K562 (cell line): Measurements from ENCODE around the gene WNT2. TPM values are rescaled to one million over a fixed set of nuclear protein-coding genes. Genes with fewer than 3 reads are reported as not detected.
A peak's percentile ranks its signal among the peaks of the same experiment; 100 is the strongest.

Source experiments
- ATAC-seq: fragments of 200-7000 bp; cut with Tn5 transposase; 3 replicates; pipeline ENCODE4 v1.9.1; 2020; ENCODE audit warnings: moderate library complexity
- BruUV-seq: library from RNA; stranded (reverse); fragments of 400-500 nt; replicated peaks from 2 replicates; lab custom pipeline; 2021; lab: Mats Ljungman, UMichigan
- CTCF ChIA-PET: fragments of 300-600 bp; formaldehyde crosslinking; extraction: SDS; loops from one replicate; lab custom pipeline; 2021; ENCODE audit warnings: low intra/inter-chr PET ratio; lab: Yijun Ruan, JAX
- POLR2A ChIA-PET: fragments of 300-600, 350-650 bp; sonication (Branson Sonifier 250); formaldehyde crosslinking; extraction: SDS; loops from one replicate; lab custom pipeline; 2021; ENCODE audit warnings: antibody characterized with exemption, inconsistent platforms; lab: Yijun Ruan, JAX
- DNase-seq, 4 experiments: peaks; one replicate each; pipeline versions ENCODE4 v3.0.0 to v3.0.0-alpha.2; 2011 to 2018; ENCODE audit warnings: low spot score in 3 of 4, mixed read lengths in 3 of 4; ENCODE audit errors: extremely low read depth in 1 of 4
- FAIRE-seq: peaks from 2 replicates; lab custom pipeline; 2011; peaks lifted over from hg19 to GRCh38; lab: Jason Lieb, UNC
- H2AFZ ChIP-seq: 2 replicates; pipeline ENCODE4 v1.6.0; 2011; ENCODE audit warnings: low read depth, low read length, control low read depth, inconsistent platforms
- H3K27ac ChIP-seq: fragments of 200-600 bp; 3 replicates; pipeline ENCODE4 v1.8.0; 2011; ENCODE audit warnings: low read depth, mild to moderate bottlenecking, control low read depth, inconsistent platforms, low read length, moderate library complexity, mixed read lengths; ENCODE audit errors: extremely low read depth
- H3K27me3 ChIP-seq, 2 experiments: fragments of 300-600 bp in 1 of 2; 2 replicates in 1 of 2; 3 replicates in 1 of 2; pipeline versions ENCODE4 v1.6.0 to v1.8.0; 2011; ENCODE audit warnings: inconsistent platforms in 2 of 2, low read length in 2 of 2, mild to moderate bottlenecking in 1 of 2, mixed read lengths in 1 of 2, moderate library complexity in 1 of 2; ENCODE audit not compliant: control insufficient read depth in 2 of 2, insufficient read depth in 2 of 2
- H3K36me3 ChIP-seq: fragments of 300-600 bp; 3 replicates; pipeline ENCODE4 v1.8.0; 2011; ENCODE audit warnings: mild to moderate bottlenecking, low read length, inconsistent platforms; ENCODE audit not compliant: control insufficient read depth, insufficient read depth
- H3K4me1 ChIP-seq, 2 experiments: fragments of 200-600 bp in 1 of 2; replicated peaks in 1 of 2; 2 replicates in 1 of 2; 3 replicates in 1 of 2; pipeline versions ENCODE4 v1.5.1 to v1.8.0; 2011; ENCODE audit warnings: inconsistent platforms in 2 of 2, low read length in 2 of 2, mild to moderate bottlenecking in 1 of 2, mixed read lengths in 1 of 2, moderate library complexity in 1 of 2; ENCODE audit not compliant: control insufficient read depth in 2 of 2, insufficient read depth in 2 of 2
- H3K4me2 ChIP-seq: 2 replicates; pipeline ENCODE4 v1.6.1; 2011; ENCODE audit warnings: low read length, control low read depth, inconsistent platforms, mixed read lengths; ENCODE audit not compliant: insufficient read depth
- H3K4me3 ChIP-seq: fragments of 200-600 bp; sonication (generic), shearing (Covaris generic); 2 replicates; pipeline ENCODE4 v1.5.1; 2016; ENCODE audit warnings: control low read depth, inconsistent platforms
- H3K79me2 ChIP-seq: fragments of 200-600 bp; 3 replicates; pipeline ENCODE4 v1.8.0; 2011; ENCODE audit warnings: low read length, inconsistent platforms; ENCODE audit not compliant: control insufficient read depth, insufficient read depth
- H3K9ac ChIP-seq, 2 experiments: 2 replicates each; pipeline versions ENCODE4 v1.6.0 to v1.6.1; 2011; ENCODE audit warnings: low read depth in 2 of 2, low read length in 2 of 2, control low read depth in 1 of 2, inconsistent platforms in 1 of 2, mild to moderate bottlenecking in 1 of 2, mixed read lengths in 1 of 2; ENCODE audit not compliant: insufficient read depth in 1 of 2
- H3K9me1 ChIP-seq: one replicate; pipeline ENCODE4 v1.6.0; 2011; ENCODE audit warnings: inconsistent platforms, mild to moderate bottlenecking, low read length, moderate library complexity; ENCODE audit not compliant: control insufficient read depth, insufficient read depth
- H3K9me3 ChIP-seq: replicated peaks from 2 replicates; pipeline ENCODE4 v1.5.1; 2011; ENCODE audit warnings: low read depth, low read length, inconsistent platforms; ENCODE audit not compliant: control insufficient read depth, insufficient read depth
- H4K20me1 ChIP-seq: replicated peaks from 2 replicates; pipeline ENCODE4 v1.6.1; 2011; ENCODE audit warnings: low read length, inconsistent platforms, mixed read lengths; ENCODE audit not compliant: control insufficient read depth, insufficient read depth
- DACH1 ChIP-seq: fragments of 450-650 bp; IDR thresholded peaks from 2 replicates; pipeline ENCODE4 v1.6.1; 2018; ENCODE audit not compliant: partially characterized antibody
- EWSR1 ChIP-seq: fragments of 450-650 bp; IDR thresholded peaks from 2 replicates; pipeline ENCODE4 v1.6.1; 2018; ENCODE audit warnings: borderline replicate concordance, mild to moderate bottlenecking, low read depth, moderate library complexity; ENCODE audit not compliant: partially characterized antibody
- MTA3 ChIP-seq: fragments of 450-650 bp; formaldehyde crosslinking; IDR thresholded peaks from 2 replicates; pipeline ENCODE4 v1.6.1; 2017; ENCODE audit warnings: mild to moderate bottlenecking, borderline replicate concordance
- PHF21A ChIP-seq: fragments of 450-650 bp; IDR thresholded peaks from 2 replicates; pipeline ENCODE4 v1.6.1; 2017; ENCODE audit warnings: low read depth, borderline replicate concordance
- POU5F1 ChIP-seq: fragments of 150-350 bp; IDR thresholded peaks from 2 replicates; pipeline ENCODE4 v1.6.1; 2014; ENCODE audit warnings: borderline replicate concordance, low read length, low read depth, mild to moderate bottlenecking; ENCODE audit not compliant: partially characterized antibody
- RFX5 ChIP-seq: IDR thresholded peaks from 2 replicates; pipeline ENCODE4 v1.6.1; 2011; ENCODE audit warnings: low read depth, mild to moderate bottlenecking, improper control_type of control experiment, low read length
- SRSF7 ChIP-seq: fragments of 200-400 bp; formaldehyde crosslinking; optimal IDR thresholded peaks from 2 replicates; pipeline ENCODE3; 2017; ENCODE audit warnings: mild to moderate bottlenecking, low read depth, low read length
- USF2 ChIP-seq: sonication (generic); formaldehyde crosslinking; IDR thresholded peaks from 2 replicates; pipeline ENCODE4 v1.5.0; 2020; ENCODE audit warnings: missing genetic modification reagents
- ZNF280A ChIP-seq: fragments of 450-650 bp; IDR thresholded peaks from 2 replicates; pipeline ENCODE4 v1.6.1; 2018; ENCODE audit warnings: mild to moderate bottlenecking, low read depth; ENCODE audit not compliant: partially characterized antibody
- WGBS: fragments of 100-300 bp; shearing (Covaris generic); methylation state at CpG from one replicate; pipeline ENCODE4 v1.1.6; 2016; ENCODE audit warnings: low coverage, mixed read lengths; ENCODE audit not compliant: insufficient coverage; ENCODE audit errors: missing lambda C conversion rate; 5-methylcytosine and 5-hydroxymethylcytosine counted together
- in situ Hi-C: fragments of 300-500 bp; cut with MboI; formaldehyde crosslinking; loops from 4 replicates; pipeline ENCODE4 v1.15.0; 2018; ENCODE audit warnings: inconsistent platforms, mixed read lengths
- intact Hi-C: fragments of 100-400 bp; cut with micrococcal nuclease; formaldehyde crosslinking; loops from 2 replicates; pipeline ENCODE4 v1.14.2; 2022
- polyA plus RNA-seq, 8 experiments: library from polyadenylated mRNA; depleted of rRNA in 4 of 8; stranded (reverse) in 5 of 8; unstranded in 3 of 8; fragments of >200 nt; fragmentation: Nextera tagmentation in 2 of 8; fragmentation: Illumina TruSeq in 1 of 8; extraction: Ambion mirVana in 2 of 8; extraction: Trizol in 1 of 8; gene quantifications; 2 replicates each; pipeline versions ENCODE4 v1.2.1 to v1.2.3, GENCODE V29; 2011 to 2014; ENCODE audit warnings: inconsistent platforms in 1 of 8, missing spikeins in 1 of 8
- total RNA-seq, 7 experiments: library from RNA; depleted of rRNA in 6 of 7; stranded (reverse); fragments of >200 nt in 6 of 7; fragmentation: Illumina TruSeq in 2 of 7; extraction: Trizol in 2 of 7; gene quantifications; 2 replicates each; pipeline versions ENCODE4 v1.2.1 to v1.2.3, GENCODE V29; 2011 to 2021; ENCODE audit warnings: low replicate concordance in 1 of 7
- TF ChIP-seq, protein P1 (sequence below): fragments of 450-650 bp; IDR thresholded peaks from 2 replicates; pipeline ENCODE4 v1.6.1; 2014; ENCODE audit warnings: low read depth, mild to moderate bottlenecking, moderate library complexity, borderline replicate concordance

WNT2 gene
- total and polyA plus RNA-seq, 9 of the 15 experiments (the other 6 are each of a cell fraction or from before 2014, with no cell fraction given) = 0.04 TPM; not detected in 8

DNA sequence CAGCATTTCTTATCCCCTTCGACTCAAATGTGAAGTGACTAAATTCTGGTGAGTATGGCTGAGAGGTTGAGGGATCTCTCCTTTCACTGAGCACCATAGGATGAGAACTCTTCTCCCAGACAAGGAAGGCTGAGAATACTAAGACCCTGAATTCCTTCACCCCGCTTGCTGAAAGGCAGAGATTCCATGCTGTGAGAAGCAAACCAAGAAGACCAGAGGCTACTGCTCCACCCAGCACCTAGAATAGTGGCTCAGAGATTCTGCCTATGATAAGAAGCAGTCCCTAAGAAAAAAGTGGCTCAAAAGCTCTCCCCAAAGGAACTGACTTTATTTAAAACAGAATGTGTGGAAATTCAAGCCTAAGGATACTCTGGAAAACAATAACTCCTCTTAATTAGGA lies 26.7 kb upstream of the WNT2 start:
- H3K9me3 ChIP-seq = no peaks in the 10 kb centered on the region
- H3K4me1 ChIP-seq = no peaks in the 10 kb centered on the region
- H4K20me1 ChIP-seq = no peaks in the 10 kb centered on the region
- TF ChIP-seq EWSR1 (no peak), POU5F1 (no peak), RFX5 (no peak), MTA3 (no peak), USF2 (no peak), SRSF7 (no peak), DACH1 (no peak), PHF21A (no peak), ZNF280A (no peak)
- TF ChIP-seq, protein P1, sequence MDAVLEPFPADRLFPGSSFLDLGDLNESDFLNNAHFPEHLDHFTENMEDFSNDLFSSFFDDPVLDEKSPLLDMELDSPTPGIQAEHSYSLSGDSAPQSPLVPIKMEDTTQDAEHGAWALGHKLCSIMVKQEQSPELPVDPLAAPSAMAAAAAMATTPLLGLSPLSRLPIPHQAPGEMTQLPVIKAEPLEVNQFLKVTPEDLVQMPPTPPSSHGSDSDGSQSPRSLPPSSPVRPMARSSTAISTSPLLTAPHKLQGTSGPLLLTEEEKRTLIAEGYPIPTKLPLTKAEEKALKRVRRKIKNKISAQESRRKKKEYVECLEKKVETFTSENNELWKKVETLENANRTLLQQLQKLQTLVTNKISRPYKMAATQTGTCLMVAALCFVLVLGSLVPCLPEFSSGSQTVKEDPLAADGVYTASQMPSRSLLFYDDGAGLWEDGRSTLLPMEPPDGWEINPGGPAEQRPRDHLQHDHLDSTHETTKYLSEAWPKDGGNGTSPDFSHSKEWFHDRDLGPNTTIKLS = no peak
- in situ Hi-C loops = no loop called here
- 0 out of 3 replicates have a peak, but pooled peaks have one; percentile 41 for ATAC-seq
- BruUV-seq = no TSS peak
- no peak overlapping the region for H3K4me2 ChIP-seq
- intact Hi-C loops = no loop called here
- DNase-seq = no peak
- POLR2A ChIA-PET = no interaction called here
- no peak overlapping the region for H2AFZ ChIP-seq
- no peaks in the 10 kb centered on the region for H3K36me3 ChIP-seq
- H3K9me1 ChIP-seq = no peaks in the 10 kb centered on the region
- FAIRE-seq = no peak
- H3K27ac ChIP-seq = no peak overlapping the region
- WGBS = 0% methylated on average over 2 of the region's 2 CpGs
- CTCF ChIA-PET = no interaction called here
- no peaks in the 10 kb centered on the region for H3K79me2 ChIP-seq
- H3K27me3 ChIP-seq = no peaks in the 10 kb centered on the region
- no peak overlapping the region for H3K4me3 ChIP-seq
- H3K9ac ChIP-seq = no peak overlapping the region
